ENCODE results near the gene SNAPC3. TPM values are rescaled to one million over a fixed set of nuclear protein-coding genes. Genes with fewer than 3 reads are reported as not detected.
"Not testable (repeated sequence)": the region's sequence is repeated elsewhere in the genome, so short reads cannot be mapped to it uniquely, and the experiment has no call there.

The SNAPC3 gene
- total RNA-seq, 1 donor from 2014 or later, result 42.9 TPM

DNA sequence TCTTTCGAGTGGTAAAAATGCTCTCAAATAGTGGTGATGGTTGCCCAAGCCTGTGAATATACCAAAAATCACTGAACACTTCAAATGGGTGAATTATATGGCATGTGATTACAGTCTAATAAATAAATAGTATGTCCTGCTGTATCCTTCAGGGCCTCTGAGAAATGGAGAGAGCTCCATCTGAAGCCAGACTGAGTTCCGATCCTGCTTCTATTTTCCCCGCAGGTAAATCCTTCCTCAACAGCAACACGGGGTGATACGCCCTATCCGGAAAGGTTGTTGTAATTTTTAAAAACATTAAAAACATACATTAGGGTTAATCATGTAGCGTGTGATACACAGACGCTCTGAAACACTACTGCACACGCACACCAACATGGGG lies 695 bp upstream of the SNAPC3 start:
- intact Hi-C loops (cut with micrococcal nuclease), result loop anchor here (1.0 to 5.0 kb wide), 9 partner anchors 45 to 430 kb away; partner anchors contain the start of gene TTC39B

DNA sequence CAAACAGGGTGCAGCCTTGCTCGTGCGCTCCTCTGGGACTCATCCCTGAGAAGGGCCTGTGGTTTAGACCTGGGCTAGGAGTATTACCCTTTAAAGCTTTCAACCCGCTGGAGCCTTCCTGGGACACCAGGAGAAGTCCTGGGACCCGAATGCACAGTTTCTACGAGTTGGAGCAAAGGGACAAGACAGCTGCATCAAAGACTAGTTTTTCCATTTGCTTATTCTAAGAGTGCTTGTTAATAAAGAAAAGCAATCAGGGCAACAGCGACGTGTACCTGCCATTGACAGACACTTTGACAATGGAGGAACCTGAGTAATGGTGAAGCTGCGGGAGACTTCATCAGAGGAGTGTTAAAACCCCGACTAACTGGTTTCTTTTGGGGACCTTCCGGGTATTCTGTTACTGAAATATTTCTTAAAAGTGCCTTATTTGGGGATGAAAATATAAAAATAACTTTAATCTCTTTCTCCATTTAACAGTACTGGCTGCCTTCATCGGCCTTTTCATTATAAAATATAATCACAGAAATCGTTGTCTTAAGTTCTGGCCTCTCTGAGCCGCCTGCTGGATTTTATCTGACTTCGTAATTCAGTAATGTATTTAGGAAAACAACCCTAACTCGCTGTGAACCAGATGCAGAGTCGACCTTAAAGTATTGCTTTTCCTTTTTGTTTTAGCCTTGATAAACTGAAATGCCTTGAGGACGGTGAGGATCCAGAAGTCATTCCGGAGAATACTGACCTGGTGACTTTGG lies 732 bp downstream of the SNAPC3 start:
- intact Hi-C loops (cut with micrococcal nuclease), result loop anchor here (1.0 to 5.0 kb wide), 6 partner anchors 44 to 431 kb away; no protein-coding TSS in a partner anchor

DNA sequence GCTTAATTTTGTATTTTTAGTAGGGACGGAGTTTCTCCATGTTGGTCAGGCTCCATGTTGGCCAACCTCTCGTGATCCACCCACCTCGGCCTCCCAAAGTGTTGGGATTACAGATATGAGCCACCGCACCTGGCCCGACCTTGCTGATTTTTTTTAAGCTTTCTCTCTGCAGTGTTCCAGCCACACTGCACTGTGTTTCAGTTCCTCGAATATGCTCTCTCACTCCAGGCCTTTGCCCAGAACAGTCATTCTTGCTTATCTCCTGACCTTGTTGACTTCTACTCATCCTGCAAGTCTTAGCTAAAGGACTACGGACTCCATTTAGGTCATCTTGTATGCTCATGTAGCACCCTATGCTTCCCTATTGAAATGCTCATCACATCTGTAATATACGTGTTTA lies 3.3 kb downstream of the SNAPC3 start:
- intact Hi-C loops (cut with micrococcal nuclease), result no loop called here

DNA sequence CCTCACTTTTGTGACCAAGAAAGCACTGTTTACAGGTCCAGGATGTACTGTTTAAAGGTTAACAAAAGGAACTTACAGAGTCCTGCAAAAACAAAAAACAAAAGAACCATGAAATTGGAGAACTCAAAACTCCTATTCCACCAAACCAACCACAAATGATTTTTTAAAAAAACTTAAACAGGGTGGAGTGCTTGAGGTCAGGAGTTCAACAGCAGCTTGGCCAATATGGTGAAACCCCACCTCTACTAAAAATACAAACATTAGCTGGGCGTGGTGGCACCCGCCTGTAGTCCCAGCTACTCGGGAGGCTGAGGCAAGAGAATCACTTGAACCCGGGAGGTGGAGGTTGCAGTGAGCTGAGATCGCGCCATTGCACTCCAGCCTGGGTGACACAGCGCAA lies 5.0 kb downstream of the SNAPC3 start:
- intact Hi-C loops (cut with micrococcal nuclease), result not testable (repeated sequence)

DNA sequence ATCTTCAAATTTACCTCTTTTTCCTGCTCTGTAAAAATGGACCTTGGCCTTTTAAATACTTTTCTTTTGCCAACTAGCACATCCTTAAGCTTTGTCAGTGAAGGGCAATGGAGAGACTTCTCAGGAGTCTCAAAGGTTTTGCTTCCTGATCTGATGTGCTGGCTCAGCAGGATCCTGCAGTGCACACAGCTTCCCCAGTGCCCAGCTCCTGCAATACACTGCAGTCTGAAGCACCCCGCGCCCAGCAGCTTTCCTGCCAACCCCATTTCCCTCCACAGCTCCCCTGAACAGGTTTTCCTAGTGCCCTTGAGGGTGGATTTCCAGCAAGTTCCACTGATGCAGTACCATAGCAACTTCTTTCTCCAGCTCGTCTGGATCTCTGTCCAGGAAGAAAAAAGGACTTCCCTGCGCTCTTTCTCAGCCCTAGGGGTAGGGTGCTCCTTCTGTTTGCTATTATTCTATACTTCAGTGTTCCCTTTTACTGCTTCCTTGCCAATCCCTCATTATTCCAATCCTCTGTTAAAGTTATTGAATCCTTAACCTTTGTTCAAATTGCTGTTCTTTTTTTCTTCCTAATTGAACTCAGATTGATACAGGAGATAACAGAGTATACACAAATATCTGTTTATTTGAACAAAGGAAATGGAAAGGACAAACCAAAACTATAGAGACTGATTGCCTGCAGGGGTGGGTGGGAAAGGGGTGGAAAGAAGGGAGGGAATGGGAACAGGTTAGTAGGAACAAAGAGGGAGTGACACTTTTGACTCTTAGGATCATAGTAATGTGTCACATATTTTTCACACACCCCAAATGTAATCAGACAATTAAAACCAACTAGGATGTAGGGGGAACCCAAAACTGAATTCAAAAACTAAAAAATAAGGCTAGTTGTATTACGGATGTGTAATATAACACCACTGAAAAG lies 8.5 kb downstream of the SNAPC3 start:
- intact Hi-C loops (cut with micrococcal nuclease), result no loop called here

DNA sequence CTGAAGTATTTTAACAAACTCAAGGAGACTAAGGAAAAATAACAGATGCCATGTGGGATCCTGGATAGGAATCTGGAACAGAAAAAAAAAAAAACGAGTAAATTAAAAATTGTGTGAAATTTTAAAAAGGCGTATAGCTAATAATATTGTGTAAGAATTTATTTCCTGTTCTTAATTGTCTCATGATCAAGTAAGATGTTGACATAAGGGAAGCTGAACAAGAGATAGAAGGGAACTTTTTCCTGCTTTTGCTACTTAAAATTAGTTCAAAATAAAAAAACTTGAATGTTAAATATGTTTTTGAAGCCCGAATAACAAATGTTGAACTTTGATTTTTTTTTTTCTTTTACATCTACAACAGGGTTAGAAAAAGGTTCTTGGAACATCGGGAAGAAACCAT lies 10.5 kb downstream of the SNAPC3 start:
- intact Hi-C loops (cut with micrococcal nuclease), result no loop called here

DNA sequence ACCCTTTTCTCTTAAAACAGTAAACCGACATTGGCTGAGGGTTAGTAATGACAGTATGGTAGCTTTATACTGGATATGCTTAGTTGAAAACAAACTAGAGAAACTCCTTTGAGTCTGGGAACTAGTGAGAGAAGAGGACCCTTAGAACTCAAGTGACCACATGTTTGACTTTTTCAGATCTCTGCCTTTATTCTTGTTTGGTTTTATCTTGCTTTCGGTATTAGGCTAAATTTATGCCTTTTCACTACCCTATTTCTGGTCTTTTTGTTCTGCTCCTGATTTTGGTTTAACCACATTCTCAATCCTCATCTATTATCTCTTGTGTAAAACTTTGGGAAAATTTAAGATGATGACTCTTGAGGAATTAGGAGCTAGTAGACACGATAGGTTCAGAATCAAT lies 11.0 kb downstream of the SNAPC3 start:
- intact Hi-C loops (cut with micrococcal nuclease), result no loop called here

DNA sequence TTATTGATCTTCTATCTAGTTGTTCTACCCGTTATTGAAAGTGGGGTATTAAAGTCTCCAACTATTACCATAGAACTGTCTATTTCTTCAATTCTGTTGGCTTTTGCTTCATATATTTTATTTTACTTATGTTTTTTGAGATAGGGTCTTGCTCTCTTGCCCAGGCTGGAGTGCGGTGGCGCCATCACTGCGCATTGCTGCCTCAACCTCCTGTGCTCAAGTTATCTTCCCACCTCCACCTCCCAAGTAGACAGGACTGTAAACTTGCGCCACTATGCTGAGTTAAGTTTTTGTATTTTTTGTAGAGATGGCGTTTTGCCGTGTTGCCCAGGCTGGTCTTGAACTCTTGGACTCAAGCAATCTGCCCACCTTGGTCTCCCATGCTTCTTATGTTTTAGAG lies 16.2 kb downstream of the SNAPC3 start:
- intact Hi-C loops (cut with micrococcal nuclease), result no loop called here

DNA sequence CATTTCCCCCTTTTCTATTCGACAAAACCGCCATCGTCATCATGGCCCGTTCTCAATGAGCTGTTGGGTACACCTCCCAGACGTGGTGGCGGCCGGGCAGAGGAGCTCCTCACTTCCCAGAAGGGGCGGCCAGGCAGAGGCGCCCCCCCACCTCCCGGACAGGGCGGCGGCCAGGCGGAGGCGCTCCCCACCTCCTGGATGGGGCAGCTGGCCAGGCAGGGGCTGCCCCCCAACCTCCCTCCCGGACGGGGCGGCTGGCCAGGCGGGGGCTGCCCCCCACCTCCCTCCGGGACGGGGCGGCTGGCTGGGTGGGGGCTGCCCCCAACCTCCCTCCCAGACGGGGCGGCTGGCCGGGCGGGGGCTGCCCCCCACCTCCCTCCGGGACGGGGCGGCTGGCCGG lies 19.2 kb downstream of the SNAPC3 start:
- intact Hi-C loops (cut with micrococcal nuclease), result not testable (repeated sequence)

DNA sequence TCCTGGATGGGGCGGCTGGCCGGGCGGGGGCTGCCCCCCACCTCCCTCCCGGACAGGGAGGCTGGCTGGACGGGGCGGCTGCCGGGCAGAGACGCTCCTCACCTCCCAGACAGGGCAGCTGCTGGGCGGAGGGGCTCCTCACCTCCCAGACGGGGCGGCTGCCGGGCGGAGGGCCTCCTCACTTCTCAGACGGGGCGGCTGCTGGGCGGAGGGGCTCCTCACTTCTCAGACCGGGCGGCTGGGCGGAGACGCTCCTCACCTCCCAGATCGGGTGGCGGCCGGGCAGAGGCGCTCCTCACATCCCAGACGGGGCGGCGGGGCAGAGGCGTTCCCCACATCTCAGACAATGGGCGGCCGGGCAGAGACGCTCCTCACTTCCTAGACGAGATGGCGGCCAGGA lies 19.6 kb downstream of the SNAPC3 start:
- intact Hi-C loops (cut with micrococcal nuclease), result not testable (repeated sequence)

DNA sequence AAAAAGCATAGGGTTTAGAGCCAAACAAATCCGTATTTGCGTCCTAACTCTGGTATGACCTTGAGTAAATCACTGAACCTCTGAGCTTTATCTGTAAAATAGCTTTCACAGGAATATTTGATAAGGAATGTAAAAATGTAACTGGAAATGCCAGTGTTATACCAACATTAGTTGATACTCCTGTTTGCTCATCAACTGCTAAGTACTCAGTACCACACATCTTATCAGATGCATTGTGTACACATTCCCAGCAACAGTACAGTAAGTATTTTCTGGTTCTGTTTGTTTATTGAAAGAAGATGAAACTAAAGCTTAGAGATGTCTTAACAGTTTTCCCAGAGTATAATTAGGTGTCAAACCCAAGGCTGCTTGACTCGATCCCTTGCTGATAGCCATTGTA lies 21.5 kb downstream of the SNAPC3 start:
- intact Hi-C loops (cut with micrococcal nuclease), result no loop called here

DNA sequence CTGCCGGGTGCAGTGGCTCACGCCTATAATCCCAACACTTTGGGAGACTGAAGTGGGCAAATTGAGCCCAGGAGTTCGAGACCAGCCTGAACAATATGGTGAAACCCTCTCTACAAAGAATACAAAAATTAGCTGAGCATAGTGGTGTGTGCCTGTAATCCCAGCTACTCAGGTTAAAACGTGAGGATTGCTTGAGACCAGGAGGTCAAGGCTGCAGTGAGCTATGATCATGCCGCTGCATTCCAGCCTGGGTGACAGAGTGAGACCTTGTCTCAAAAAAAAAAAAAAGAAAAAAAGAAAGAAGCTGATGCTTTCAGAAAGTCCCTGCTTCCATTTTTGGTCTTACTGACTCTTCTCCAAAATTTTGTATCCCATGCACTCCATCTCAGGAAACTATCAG lies 31.3 kb downstream of the SNAPC3 start:
- intact Hi-C loops (cut with micrococcal nuclease), result no loop called here

DNA sequence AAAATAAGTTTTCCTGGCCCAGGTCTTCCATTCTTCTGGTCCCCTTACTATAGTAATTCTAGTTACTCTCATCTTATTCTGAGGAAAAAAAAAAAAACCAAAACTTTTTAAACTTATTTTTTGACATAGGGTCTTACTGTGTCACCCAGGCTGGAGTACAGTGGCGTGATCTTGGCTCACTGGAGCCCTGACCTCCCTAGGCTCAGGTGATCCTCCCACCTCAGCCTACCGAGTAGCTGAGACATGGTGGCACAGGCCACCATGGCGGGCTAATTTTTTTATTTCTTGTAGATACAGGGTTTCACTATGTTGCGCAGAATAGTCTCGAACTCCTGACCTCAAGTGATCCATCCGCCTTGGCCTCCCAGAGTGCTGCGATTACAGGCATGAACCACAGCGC lies 38.4 kb downstream of the SNAPC3 start:
- intact Hi-C loops (cut with micrococcal nuclease), result loop anchor here (10.0 kb wide), 1 partner anchor 144 kb away; no protein-coding TSS in a partner anchor

DNA sequence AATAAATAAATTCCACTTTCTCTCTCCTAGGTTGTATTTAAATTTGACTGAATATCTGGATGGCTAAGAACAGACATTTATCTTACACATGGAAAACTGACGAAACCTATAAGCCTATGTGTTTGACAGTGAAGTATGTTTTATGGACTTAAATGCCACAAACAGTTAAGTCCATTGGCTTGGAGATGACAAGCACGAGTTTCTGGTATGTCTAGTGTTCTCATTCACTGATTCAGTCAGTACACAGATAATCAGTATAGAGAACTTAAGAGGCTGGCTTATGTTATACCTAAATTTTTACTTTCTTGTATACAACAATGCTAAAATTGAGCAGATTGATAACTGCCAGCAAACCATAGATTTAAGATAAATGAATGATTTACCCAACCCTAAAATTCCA lies 38.9 kb downstream of the SNAPC3 start:
- intact Hi-C loops (cut with micrococcal nuclease), result loop anchor here (10.0 kb wide), 1 partner anchor 143 kb away; no protein-coding TSS in a partner anchor

DNA sequence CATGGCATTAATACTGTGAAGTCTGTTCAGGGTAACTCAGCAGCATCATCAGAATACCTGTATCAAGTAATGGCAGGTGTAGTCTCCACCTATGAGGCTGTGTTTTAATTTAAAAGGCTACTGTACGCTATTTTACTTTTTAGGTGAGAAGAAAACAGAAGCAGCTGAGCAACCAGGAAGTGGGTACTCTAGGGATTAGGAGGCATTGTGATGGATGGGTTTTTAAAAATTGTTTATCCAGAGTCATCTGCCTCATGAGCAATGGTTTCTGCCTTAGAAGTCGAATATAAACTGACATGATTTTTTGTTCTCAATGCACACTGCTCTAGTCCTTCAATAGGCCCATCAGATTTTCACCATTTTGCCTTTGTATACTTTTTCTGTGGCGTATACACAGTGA lies 45.5 kb downstream of the SNAPC3 start:
- intact Hi-C loops (cut with micrococcal nuclease), result loop anchor here (5.0 to 10.0 kb wide), 3 partner anchors 39 to 137 kb away; partner anchors contain the start of gene SNAPC3

DNA sequence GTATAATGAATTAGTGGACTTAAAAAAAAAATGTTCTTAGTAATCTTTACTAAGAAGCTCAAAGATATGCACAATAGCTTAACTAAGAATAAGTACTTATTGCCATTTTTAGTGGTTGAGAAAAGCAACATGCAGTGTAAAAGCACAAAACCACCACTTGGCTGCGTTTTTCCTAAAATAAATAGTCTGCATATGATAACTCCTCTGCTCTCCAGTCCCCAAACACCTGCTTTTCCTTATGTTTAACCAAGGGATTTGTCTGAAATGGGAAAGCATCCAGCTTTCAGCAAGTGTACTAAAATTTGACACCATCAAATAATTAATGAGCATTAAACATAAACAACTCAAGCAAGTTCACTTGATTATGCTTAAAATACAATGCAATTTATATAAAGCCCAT lies 46.7 kb downstream of the SNAPC3 start:
- intact Hi-C loops (cut with micrococcal nuclease), result loop anchor here (5.0 to 10.0 kb wide), 3 partner anchors 38 to 135 kb away; partner anchors contain the start of gene SNAPC3

DNA sequence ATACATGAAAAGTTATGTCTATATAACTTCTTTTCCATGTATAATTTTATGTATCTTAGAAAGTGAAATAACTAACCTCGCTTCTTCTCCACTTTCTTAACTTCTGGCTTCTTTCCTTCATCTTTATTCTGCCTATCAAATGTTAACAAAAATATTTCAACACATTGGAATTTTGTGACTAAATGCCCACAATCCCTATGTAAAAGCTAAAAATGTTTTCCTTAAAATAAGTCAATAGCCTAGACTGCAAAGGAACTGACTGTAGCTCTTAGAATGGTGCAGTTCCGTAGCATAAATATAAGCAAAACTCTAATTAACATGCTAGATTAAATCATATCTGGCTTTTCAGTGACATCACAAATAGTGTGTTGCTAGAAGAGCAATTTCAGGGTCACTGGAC lies 47.2 kb downstream of the SNAPC3 start:
- intact Hi-C loops (cut with micrococcal nuclease), result loop anchor here (5.0 to 10.0 kb wide), 3 partner anchors 37 to 135 kb away; partner anchors contain the start of gene SNAPC3

DNA sequence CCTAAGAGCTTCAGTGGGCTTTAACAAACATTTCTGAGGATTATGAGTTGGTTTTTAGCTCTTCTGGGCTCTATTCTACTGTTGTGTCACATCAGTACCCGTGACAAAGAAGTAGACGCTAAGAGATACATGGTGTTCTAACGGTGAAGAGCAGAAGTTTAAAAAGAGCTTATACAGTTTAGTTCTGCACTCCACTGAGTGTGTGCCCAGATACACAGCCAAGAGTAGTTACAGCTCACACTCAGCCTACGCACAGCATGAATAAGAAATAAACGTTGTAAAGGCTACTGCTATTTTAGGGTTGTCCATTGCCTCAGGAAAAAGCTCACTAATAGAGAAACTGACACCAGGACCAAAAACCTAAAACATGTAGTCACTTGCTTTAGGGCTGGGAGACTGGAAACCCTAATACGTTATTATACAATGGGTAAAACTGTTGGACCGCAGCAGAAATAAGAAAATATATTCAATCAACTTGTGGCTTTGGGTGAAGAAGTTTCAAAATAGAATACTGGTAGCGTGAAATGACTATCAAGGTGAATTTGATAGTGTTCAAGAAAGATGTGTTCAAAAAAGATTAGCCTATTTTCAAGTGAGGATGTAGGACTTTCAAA lies 53.4 kb downstream of the SNAPC3 start:
- intact Hi-C loops (cut with micrococcal nuclease), result loop anchor here (5.0 kb wide), 1 partner anchor 36 kb away; the partner anchor contains the start of gene PSIP1

DNA sequence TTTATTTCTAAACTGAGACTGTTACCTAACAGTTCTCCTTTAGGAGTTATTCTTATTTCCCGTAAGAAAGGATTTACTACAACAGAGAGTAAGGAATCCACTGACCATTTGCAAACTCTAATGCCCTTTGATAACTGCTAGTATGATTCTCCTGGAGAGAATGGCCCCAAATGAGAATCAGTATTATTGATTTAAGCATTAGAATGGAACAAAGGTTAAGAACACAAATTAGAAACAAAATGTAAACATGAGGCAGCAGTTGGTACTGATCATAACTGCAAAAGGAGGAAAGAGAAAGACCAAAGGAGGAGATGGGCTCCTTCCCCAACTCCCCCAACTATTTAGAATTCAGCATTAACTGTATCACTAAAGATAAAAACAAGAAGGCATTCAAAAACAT lies 57.4 kb downstream of the SNAPC3 start:
- intact Hi-C loops (cut with micrococcal nuclease), result no loop called here

DNA sequence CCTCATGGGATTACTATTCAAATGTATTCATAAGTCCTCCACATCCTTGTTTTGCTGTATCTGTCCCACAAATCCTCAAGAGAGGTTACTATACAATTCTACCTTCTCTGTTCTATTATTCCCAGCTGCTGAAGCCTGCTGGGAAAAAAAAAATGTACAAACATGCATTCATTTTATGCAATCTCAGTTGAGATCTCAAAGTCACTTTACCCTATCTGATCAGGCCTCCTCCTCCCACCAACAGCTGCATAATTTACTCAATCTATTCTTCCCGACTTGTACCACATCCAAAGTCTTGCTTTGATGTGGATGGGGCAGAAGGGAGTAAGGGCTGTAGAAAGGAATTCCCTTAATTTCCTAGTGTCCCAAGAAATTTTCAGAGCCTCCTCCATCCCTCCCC lies 59.5 kb downstream of the SNAPC3 start:
- intact Hi-C loops (cut with micrococcal nuclease), result no loop called here

DNA sequence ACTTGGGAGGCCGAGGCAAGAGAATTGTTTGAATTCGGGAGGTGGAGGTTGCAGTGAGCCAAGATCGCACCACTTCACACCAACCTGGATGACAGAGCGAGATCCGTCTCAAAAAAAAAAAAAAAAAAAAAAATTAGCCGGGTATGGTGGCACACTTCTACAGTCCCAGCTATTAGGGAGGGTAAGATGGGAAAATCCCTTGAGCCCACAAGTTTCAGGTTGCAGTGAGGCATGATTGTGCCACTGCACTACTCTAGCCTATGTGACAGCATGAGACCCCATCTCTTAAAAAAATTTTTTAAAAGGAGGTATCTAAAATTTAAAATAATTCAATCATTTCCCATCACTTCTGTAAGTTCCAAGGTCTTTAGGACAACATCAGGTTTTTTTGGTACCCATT lies 62.1 kb downstream of the SNAPC3 start:
- intact Hi-C loops (cut with micrococcal nuclease), result loop anchor here (5.0 kb wide), 1 partner anchor 208 kb away; no protein-coding TSS in a partner anchor

Measured in T-helper 2 cell treated with Interferon-gamma antibody and Interleukin-4, amounts not matched to agents 100 ng/mL and 5 ng/mL, for 36 hours (primary cell).